Measurements from ENCODE around the gene STAT1.
A peak's percentile ranks its signal among the peaks of the same experiment; 100 is the strongest.

Gene STAT1

DNA sequence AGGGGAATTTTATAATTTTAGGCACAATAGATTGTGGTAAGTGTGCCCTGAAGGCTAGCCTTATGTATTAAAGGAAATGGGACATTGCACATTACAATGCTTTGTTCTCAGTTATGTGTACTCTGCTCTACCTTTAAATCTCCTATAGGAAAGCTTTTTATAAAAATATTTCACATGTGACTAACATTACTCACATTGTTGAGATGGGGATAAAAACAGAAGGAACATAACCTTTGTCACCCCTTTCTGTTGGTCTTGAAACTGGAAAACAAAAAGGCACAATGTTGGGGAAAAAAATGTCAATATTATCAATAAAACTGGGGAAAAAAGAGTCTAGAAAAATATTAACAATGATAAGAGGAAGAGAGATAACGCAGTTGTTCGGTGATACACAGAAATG, 17.3 kb upstream of the STAT1 start:
- no peak for DNase-seq (ENCODE audit: low spot score)

DNA sequence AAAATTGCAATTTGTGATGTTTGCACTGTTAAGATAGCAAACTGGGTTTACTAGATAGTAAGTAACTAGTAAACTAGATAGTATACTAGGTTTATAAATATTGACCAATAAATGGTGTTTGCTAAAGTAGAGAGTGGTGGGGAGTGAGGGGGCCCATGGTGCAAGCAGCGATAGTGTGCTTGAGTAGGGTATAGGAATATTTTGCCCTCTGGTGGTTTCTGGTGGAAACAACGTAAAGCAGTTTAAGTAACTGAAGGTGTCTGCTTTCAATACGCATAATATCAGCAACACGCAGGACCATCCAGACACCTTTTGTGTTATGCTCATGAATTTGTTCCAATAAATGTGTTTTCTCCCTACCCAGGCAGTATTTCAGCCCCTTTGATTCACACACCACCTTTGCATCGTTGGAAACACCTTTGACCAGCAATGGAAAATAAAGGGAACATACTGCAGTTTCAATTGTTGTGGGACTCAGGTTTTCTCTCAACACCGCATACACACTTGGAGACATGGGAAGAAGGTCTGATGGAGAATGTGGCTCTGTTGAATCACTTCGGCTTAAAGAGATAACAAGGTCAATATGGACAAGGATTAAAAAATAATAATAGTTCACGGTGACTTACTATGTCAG, 16.7 kb upstream of the STAT1 start:
- no peak for DNase-seq (ENCODE audit: low spot score)

DNA sequence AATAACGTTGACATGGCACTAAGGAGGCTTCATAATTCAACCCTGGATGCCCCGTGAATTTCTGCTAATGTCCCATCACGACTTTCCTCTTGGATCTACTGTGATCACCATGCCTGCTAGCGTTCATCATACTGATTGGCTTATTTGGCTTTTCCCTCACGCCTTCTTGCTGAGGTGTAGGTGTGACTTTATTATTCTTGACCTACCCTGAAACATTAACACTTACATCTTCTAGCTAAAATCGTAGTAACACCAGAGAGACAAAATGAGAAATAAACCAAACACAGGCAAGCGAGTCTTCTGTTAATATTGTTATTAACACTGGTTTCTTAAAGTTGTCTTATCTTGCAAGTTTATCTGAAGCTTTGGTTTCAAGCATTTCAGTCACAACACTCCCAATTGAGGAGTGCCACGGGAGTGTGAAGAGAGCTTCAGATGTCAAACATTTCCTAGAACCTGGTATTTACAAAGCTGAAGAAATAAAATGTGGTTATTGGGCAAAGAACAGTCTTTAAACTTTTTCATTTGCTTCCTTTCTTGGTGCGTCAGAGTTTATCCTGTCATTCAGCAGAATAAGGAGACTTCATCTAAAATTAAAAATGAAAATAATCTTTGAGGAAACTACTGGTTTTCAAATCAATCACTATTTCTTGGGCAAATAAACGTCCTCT, 15.4 kb upstream of the STAT1 start:
- DNase-seq (ENCODE audit: low spot score), result no peak

DNA sequence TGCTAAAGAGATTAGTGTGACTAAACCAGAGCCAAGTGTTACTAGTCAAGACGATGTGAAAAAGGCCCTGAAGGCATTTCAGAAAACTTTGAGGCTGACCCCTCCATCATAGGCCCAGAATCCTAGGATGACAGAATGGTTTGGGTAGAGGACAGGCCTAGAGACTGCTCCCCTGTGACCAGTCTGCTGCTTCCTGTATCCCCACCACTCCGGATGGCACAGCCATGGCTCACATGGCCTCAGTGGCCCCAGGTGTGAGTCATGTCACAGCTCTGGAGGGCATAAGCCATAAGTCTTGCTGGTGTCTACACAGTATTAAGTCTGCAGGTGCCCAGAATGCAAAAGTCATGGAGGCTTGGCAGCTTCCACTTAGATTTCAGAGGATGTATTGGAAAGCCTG, 12.4 kb upstream of the STAT1 start:
- DNase-seq (ENCODE audit: low spot score), result no peak

DNA sequence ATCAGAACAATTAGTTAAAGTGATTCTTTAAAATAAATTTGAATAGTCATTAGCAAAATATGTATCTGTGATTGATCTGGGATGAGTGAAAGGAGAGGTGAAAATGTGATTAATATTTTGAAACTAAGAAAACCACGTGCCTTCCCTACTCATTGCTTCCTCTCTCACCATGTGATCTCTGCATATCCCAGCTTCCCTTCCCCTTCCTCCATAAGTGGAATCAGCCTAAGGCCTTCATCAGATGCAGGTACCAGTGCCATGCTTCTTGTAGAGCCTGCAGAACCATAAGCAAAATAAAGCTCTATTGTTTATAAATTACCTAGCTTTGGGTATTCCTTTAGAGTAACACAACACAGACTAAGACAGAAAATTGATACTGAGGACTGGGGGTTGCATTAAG, 11.2 kb upstream of the STAT1 start:
- no peak for DNase-seq (ENCODE audit: low spot score)

DNA sequence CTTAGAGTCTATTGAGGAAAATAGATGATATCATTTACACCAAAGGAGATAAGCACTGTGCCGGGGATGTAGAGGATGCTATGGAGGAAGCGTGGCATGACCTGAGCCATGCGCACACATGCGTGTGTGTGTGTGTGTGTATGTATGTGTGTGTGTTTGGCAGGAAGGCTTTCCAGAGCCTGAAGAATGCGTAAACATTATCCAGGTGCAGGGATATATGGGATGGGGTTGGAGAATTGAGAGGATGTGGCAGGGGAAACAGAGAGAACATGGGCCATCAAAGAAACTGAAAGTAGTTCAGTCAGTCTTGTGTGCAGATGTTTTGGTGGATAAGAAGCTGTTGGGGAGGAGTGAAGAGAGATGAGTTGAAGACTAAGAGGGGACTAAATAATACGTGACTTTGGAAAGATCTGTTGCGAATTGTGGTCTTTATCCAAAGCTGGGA, 9.3 kb upstream of the STAT1 start:
- no peak for DNase-seq (ENCODE audit: low spot score)

DNA sequence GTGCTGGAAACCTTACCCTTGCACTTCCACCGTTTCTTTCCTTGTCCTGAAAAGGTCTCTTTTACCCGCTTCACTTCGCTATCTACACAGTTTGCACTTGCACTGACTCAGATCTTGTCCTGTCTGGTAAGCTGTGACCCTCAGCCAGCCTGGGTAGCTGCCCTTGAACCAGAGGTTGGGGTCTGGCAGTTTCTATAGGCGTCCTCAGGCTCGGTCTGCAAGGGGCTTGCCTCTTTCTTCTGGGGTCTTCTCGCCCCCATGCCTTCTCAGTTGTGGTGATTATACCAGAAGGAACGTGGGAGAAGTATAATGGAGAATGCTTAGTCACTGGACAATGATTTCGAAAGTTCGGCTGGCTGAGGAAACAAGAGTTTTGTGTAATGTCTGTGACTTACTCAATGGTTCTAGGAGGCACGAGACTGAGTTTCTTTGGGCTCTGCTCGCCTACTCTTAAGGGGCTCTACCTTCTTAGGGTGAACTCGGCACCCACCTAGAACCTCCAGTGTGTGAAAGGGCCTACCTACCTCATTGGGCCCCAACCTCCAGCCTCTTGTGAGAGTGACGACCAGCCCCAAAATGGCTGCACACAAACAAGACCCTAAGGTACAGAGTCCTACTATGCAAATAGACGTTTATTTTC, 6.9 kb upstream of the STAT1 start:
- DNase-seq (ENCODE audit: low spot score), result no peak

DNA sequence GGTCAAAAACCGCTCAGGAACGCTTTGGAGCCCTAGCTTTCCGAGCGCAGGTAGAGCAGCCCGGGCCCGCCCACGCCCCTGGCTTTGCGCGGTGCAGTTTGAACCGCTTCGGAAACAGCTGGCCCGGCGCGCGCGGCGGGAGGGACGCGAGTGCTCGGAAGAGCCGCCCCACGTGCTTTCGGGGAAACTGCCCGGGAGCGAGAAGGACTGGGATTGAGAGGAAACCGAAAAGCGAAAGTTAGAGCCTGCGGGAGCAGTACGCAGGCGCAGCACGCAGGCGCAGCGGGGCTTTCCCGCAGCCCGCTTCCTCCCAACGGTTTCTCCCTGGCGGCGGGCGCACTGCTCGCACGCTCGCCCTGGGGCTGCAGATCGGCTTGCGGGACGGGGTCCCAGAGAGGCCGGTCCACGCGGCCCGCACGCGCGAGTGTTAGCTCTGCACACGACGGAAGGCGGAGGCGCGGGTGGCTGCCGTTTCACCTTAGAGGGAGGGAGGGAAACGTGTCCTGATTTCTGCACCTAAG, 6.3 kb upstream of the STAT1 start:
- DNase-seq (ENCODE audit: low spot score), result peak; percentile 96

DNA sequence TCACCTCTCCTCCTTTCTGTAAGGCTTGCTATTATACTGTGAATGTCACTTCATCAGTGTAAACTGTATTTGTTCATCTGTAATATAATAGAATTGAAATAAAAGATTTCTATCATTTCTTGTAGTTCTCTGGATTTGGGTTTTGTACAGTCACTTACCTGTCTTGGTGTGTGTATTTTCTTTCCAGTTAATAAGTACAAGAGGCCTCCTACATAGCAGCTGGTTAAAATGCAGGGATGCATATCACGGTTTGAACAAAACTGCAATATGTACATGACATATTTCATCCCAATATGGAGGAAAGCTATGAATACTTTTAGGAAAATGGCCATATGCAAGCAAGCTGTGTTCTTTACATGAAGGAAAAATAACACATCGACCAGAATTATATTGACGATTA, 5.4 kb upstream of the STAT1 start:
- DNase-seq (ENCODE audit: low spot score), result no peak

DNA sequence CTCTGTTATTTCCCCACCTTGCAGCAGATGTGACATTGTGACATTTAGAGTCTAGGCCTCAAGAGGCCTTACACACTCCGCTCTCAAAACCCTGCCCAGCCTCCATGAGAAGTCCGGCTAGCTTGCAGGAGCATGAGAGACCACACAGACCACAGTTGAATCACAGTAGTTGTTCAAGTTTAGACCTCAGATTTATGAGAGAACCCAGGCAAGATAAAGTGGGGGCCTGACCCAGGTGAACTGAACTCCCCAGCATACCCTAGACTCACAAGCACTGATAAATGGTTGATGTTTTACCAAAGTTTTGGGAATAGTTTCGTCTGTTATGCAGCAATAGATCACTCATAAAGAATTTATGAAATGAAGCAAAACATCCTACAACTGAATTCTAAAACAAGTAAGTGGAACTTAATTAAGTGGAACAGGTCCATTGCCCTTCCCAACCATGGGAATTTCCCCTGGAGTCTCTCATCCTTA, 4.7 kb upstream of the STAT1 start:
- no peak for DNase-seq (ENCODE audit: low spot score)

DNA sequence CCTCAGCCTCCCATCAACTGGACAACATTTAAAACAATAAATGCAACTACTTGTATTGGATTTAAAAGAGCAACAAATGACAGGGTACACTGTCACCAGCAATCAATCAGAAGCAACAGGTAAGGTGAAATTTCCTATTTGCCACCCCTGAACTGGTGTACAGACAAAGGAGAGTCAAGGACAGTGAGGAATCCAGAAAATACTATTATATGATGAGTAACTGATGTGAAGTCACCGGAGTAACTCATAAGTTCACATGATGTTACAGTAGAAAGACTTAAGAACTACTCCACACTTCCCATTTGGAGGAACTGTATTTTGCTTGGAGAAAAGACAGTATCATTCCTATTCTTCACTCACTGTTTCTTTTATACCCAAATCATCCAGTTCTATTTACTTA, 4.1 kb upstream of the STAT1 start:
- no peak for DNase-seq (ENCODE audit: low spot score)

DNA sequence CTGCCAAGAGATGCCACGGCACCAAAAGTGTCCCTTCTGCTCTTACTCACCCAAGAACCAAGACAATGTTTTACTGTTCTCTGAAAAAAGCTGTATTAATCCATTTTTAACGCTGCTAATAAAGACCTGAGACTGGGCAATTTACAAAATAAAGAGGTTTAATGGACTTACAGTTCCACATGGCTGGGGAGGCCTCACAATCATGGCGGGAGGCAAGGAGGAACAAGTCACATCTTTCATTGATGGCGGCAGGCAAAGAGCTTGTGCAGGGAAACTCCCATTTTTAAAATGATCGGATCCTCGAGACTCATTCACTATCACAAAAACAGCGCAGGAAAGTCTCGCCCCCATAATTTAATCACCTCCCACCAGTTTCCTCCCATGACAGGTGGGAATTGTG, 1.9 kb upstream of the STAT1 start:
- DNase-seq (ENCODE audit: low spot score), result no peak

DNA sequence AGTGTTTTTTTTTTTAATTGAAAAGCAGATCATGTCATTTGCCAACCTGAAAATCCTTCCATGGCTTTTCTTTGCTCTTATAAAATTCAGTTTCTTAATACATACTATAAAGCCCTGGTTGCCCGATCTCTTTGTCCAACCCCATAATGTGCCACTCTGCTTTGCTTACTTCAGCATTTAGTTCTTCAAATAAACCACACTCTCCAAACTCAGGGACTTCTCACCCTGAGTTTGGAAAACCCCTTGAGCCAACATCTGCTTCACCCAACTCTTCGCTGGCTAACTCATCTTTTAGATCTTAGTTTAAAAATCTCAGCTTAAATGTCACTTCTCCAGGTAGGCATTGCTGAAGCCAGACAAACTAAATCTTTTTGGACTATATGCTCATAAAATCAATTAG, 1.3 kb upstream of the STAT1 start:
- DNase-seq (ENCODE audit: low spot score), result no peak

DNA sequence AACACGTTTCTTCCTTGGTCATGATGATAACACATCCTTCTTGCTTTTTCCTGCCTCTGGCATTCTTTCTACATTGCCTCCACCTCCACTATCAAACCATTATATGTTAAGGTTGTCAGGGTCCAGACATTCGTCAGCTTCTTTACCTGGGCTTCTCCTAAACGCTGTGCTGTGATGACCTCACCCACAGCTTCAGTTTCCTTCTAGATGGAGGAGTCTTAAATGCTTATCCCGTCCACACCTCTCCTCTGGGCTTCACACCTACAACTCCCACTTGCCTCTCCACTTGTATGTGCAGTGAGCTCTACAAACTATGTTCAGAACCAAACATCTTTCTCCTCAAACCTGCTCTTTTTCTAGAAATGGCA, 666 bp upstream of the STAT1 start:
- DNase-seq (ENCODE audit: low spot score), result no peak

DNA sequence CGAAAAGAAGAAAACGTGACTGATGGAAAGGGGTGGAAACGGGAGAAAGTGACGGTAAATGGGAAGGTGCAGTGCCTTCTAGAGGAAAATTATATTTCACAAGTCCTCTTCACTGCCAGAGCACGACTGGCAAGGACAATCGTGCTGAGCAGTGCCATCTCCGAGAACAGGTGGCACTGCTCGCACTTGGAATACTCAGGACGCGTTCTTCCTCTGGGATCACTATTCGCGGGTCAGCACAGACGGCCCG, 364 bp downstream of the STAT1 start:
- no peak for DNase-seq (ENCODE audit: low spot score)

DNA sequence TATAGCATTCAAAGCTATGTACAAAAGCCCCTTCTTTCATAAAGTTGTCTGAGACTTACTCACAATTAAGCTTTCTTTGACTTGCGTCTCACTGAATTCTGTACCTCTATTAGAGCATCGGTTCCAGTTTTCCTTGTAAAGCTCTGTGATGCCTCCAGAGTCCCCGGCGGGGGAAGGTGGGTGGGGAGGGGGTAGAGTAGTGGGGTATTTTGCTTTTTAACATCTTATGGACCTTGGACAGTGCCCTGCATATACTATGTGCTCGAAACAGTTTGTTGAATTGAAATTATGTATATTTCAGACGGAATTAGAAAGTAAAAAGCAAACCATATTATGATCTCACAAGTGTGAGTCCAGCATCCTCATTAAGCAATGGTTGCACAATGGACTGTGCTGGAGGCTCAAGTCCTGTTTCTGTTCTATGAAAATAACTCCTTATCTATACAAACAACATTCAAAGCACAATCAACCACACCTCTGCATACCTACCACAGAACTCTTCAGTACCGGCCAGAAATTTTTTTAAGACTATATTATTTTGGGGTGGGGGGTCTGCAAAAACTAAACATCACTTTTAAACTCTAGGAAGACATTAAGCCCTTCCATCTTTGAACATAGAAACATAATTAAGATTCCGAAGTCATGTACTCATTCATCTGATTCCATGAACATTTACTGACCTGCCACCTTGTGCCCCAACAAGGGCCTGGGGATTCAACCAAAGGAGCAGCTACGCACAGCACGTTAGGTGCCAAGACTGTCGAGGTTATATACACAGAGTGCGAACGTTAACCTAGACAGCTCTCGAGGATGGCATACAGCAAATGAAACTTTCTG, 908 bp downstream of the STAT1 start:
- no peak for DNase-seq (ENCODE audit: low spot score)

DNA sequence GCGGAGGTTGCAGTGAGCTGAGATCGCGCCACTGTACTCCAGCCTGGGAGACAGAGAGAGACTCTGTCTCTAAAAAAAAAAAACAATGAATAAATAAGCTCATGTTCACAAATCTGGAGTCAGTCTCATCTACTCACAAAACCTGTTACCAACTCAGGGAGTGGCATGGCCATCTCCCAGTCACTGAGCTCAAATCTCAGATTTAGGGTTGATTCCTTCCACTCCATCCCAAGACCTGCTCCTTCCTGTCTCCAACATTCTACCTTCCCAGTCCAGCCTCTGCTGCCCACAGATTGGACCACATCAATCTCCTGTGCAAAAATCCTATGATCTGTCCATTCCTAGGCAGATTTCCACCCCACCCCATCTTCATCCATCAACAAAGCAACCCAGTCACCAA, 1.6 kb downstream of the STAT1 start:
- no peak for DNase-seq (ENCODE audit: low spot score)

DNA sequence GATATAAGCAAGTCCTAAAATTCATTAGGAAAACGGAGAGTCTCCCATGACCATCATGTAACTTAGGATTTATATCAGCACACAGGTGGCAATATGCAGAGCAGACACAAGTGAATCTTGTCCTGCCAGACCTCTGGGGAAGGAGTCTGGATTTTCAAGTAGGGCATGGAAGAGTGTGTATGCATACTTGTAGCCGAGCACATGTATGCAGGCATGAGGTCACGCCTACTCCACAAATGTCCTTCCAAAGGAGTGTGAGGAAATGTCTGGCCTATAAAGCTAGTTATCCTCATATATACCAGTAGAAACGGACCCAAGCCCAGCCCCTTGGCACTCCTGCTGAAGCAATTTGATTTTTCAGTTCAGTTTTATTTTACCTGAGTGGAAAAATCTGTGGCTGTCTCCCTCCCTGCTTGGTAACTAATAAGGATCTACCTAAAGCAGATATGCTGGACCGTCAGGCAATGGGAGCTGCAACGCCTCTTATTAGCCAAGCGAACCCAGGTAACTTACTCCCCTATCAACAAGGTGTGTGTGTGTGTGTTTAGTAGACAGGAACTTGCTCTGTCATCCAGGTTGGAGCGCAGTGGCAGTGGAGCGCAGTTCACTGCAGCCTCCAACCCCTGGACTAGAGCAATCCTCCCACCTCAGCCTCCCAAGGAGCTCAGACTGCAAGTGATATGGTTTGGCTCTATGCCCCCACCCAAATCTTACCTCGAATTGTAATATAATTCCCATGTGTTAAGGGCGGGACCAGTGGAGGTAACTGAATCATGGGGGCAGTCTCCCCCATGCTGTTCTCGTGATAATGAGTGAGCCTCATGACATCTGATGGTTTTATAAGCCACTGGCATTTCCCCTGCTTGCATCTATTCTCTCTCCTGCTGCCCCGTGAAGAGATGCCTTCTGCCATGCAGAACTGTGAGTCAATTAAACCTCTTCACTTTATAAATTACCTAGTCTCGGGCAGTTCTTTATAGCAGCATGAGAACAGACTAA, 2.8 kb downstream of the STAT1 start:
- DNase-seq (ENCODE audit: low spot score), result no peak

DNA sequence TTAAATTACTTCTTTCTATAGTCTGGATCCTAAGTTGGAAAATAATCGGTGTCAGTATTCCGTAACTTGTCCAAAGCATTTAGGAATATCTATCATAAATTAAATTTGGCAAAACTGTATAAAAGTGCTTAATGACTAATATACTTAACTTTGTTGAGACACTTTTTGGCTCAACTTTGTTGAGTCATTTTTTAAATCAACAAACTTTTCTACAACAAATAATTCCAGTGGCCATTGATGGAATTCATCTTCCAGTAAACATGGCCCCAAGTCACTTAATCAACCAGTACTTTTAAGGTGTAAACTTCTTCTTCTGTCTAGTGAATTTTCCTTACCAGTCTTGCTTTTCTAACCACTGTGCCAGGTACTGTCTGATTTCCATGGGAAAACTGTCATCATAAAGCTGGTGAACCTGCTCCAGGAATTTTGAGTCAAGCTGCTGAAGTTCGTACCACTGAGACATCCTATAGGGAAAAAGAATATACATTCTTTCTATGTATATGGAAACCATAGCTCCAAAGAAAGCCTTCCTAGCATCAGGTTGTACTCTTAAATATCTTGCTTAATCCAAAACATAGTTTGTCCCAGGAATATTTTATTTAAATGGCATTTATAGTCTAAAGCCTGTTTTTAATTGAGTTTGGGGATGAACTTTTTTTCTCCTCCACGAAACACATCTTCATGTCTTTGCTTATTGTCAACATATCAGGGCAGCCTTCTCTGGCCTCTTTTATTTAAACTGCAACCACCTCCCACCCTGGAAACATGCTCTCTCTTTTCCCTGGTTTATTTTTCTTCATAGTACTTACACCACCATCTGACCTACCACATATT, 4.2 kb downstream of the STAT1 start:
- no peak for DNase-seq (ENCODE audit: low spot score)

DNA sequence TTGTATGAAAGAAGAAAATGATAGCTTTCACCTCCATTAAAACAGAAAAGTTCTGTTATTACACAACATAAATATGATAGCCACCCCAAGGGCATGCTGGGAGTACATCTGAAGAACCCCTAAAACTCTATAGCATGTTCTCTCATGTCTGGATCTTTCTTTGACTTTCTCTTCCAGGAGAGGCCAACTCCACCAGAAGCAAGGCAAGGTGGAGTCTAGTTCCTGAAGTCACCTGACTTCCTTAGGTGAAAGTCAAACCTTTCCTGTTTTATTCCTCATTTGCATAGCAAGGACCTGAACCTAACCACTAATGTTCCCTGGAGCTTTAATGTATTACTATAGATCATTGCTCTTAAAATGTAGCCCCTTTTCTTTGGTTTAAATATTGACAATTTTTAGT, 5.7 kb downstream of the STAT1 start:
- no peak for DNase-seq (ENCODE audit: low spot score)

Data from ecto neural progenitor cell (in vitro differentiated cells).